GM12873 (cell line): ENCODE measurements around the gene ILK.

Experiments
- TF ChIP-seq, protein P1 (sequence below): IDR thresholded peaks from 2 replicates; pipeline ENCODE4 v1.5.1; 2012; ENCODE audit warnings: low read depth, mild to moderate bottlenecking, moderate library complexity, low read length, control low read depth; ENCODE audit not compliant: insufficient read depth; ENCODE audit errors: missing control alignments

ILK gene

DNA sequence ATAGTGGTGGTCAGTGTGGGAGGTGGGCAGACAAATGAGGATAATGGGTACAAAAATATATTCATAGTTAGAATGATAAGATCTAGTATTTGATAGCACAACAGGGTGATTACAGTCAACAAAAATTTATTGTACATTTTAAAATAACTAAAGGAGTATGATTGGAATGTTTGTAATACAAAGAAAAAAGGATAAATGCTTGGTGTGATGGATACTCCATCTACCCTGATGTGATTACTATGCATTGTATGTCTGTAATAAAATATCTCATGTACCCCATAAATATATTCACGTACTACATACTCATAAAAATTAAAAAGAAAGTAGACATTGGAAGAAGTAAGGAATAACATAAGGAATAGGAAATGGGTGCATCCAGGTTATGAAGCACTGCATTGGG, 15.6 kb upstream of the ILK start:
- TF ChIP-seq, protein P1, sequence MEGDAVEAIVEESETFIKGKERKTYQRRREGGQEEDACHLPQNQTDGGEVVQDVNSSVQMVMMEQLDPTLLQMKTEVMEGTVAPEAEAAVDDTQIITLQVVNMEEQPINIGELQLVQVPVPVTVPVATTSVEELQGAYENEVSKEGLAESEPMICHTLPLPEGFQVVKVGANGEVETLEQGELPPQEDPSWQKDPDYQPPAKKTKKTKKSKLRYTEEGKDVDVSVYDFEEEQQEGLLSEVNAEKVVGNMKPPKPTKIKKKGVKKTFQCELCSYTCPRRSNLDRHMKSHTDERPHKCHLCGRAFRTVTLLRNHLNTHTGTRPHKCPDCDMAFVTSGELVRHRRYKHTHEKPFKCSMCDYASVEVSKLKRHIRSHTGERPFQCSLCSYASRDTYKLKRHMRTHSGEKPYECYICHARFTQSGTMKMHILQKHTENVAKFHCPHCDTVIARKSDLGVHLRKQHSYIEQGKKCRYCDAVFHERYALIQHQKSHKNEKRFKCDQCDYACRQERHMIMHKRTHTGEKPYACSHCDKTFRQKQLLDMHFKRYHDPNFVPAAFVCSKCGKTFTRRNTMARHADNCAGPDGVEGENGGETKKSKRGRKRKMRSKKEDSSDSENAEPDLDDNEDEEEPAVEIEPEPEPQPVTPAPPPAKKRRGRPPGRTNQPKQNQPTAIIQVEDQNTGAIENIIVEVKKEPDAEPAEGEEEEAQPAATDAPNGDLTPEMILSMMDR = no peak

DNA sequence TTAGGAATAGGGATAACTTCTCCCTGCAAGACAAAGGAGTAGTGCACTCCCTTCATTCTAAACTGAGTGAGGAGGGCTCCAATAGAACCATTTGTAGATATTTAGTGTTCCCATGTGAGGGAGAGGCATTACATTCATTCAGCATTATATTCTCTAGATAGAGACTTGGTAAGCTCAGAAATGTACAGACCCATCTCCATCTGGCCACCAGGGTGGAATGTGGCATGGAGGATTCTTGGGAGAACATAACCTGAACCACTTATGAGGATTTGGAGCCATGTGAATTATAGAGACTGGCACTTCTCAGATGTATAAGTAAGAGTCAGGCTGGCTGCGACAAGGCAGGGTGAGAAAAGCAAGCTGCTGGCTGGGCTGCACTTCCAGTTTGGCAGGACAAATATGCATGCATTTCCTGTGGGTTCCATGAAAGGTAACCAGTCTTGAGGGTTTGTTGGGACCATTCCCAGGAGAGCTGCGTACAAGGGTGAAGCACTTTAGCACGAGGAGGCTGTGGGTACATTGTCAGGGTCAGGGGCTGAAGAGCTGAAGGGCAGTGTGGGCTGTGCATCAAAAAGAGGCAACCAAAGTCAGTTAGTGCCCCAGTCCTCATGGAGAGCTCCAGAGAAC, 9.3 kb upstream of the ILK start:
- TF ChIP-seq, protein P1 = no peak

DNA sequence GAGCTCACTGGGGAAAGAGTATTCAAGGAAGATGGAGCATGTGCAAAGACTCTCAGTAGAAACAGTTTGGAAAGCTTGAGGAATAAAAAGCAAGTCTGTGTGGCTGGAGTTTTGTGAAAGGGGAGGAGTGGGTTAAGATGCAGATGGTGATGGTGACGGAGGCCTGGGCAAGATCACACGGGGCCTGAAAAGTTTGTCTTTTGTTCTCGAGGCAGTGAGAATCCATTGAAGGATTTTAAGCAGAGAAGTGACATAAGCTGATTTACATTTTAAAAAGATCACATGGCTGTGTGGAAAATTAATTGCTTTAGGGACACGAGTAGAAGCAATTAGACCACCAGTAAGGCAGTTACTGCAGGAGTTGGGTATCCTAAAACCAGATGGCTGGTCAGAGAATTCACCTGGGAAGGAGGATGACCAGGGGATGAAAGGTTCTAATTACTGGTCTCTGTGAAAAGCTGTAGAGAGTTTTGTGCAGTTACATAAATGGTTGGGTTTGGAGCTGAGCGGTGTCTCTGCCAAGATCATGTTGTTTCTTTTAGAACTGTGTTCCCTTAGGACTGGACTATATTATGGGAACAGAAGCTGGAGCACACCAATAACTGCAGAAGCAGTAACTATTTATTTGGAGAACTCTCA, 7.2 kb upstream of the ILK start:
- TF ChIP-seq, protein P1 = no peak

DNA sequence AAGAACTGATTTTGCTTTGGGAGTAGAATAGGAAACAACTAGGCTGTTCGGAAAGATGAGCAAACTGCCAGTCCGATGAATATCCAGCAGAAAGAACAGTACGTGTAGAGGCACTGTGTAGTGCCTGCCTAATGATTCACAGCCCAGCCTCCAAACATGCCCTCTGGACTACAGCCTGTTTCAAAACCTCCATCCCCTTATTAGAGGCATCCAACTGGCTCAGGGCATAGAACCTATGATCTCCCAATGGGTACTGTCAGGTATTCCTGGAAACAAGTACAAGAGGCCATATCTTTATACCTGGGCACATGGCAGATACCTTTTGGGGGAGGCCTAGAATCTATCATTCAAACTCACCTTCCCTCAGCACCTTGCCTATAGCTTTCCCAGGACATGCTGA, 5.0 kb upstream of the ILK start:
- TF ChIP-seq, protein P1 = no peak

DNA sequence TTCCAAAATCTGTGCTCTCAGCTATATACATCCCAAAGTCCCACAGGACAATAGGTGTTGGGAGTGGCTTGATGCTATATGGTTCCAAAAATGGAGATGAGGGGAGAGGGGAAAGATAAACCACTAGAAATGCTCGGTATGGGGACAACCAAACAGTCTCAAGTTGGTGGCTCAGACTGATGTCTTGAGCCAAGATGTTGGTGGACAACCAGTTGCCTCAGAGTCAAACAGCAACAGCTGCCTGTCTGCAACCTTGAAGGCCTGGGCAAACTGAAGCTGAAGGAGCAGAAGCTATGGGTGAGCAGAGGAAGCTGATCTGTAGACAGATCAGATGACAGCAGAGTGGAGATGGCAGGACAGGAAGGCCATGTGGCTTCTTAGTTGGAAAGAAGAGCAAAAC, 4.1 kb upstream of the ILK start:
- TF ChIP-seq, protein P1 = no peak

DNA sequence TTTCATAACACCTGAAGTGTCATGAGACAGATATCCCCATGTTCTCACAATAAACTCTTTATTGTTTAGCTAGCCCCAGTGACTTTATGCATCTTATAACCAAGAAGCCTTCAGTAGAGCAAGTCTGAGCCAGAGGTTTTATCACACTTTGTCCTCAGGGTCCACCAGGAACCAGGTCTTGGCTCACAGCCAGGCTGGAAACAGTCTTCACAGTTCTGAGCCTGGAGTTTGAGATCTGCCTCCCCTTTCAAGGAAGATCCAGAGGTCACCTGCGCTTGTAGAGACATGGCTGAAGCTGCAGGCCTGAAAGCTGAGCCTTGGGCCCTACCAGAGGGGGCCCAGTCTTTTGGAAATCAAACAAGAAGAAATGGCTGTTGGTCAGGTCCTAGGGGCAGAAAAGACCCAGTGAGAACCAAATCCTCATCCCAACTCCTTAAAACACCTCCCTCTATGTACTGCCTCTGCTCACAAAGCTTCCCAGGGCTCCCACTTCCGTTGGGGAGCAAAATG, 3.6 kb upstream of the ILK start:
- TF ChIP-seq, protein P1 = no peak

DNA sequence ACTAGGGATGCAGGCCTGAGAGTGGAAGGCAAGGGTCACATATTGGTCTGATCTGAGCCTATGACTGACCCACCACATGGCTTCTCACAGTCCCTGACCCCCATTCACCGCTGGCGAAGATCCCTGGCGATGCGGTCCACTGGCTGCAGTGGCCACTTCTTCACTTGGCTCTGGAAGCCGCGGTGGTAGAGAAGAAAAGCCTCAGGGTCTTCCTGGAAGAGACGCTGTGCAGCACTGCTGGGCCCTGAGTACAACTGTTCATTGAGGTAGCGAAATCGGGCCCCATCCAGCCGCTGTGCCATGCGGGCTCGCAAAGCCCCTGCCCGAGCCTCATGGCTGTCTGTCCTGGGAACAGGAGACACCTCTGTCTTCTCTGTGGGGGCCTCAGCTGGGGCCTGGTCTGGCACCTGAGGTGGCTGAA, 2.5 kb upstream of the ILK start:
- TF ChIP-seq, protein P1 = no peak
